DLD1 (cell line): ENCODE data around the gene CYRIA.

Experiments used
- in situ Hi-C: cut with HindIII; loops from 2 replicates; pipeline ENCODE4 v1.10.0; 2017; ENCODE audit warnings: low sequenced_read_pairs

The CYRIA gene

GRCh38 chr2:16632598-16632997 lies 33.0 kb downstream of the CYRIA start:
- in situ Hi-C loops, result no loop called here

- in situ Hi-C loops, result no loop called here
These were observed 35.2 kb downstream of the CYRIA start for GRCh38 chr2:16630463-16630862.

DNA sequence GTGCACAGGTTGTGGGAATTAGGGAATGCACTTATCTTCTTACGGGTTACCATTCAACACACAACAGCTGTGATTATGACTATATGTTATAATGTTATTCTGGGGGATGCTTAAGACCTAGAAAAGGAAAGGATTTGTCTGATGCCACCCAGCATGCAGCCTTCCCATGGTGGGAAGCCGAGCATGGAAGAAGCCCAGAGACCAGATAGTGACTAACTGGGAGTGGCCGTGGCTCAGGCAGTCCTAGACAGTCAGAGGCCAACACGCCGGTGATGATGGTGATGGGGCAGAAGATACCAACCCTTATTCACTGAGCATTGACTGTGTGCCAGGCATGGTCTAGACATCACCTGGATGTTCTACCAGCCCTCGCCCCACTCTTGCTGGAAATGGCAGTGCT lies 35.9 kb downstream of the CYRIA start:
- in situ Hi-C loops, result no loop called here

DNA sequence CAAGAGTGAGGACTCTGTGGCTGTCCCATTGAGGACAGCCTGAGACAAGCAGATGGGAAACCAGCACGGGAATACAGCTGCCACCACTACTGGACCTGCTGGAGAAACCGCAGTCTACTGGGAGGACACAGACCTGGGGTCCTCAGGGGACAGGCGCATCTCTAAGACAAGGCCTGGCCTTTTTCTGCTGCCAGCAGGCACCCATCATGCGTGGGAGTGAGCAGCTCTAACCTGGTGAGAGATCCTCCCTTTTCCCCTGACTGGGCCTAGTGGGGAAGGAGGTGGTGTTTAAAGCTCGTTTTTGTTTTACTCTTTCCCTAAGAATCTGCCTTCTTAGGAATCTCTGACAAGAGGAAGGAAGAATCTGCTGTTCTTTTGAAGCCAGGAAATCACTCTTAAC lies 36.6 kb downstream of the CYRIA start:
- in situ Hi-C loops, result no loop called here

DNA sequence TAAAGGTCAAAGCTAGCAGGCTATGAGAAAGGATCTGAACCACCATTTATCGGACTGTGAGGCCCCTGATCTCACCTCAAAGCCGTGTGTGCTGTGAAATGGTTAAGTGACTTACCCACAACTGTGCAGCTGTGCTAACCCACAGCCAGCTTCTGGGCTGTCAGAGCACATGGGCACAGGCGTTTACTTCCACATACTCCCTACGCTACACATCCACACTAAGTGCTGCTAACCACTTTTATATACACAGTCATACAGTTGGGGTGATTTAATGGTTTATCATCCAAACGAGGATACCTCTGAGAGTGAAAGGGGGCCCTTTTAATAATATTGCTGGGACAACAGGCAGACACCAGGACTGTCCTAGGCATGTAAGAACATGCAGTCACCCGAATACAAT lies 37.3 kb downstream of the CYRIA start:
- in situ Hi-C loops, result no loop called here

- in situ Hi-C loops, result no loop called here
These were observed 38.5 kb downstream of the CYRIA start for GRCh38 chr2:16626997-16627605.

DNA sequence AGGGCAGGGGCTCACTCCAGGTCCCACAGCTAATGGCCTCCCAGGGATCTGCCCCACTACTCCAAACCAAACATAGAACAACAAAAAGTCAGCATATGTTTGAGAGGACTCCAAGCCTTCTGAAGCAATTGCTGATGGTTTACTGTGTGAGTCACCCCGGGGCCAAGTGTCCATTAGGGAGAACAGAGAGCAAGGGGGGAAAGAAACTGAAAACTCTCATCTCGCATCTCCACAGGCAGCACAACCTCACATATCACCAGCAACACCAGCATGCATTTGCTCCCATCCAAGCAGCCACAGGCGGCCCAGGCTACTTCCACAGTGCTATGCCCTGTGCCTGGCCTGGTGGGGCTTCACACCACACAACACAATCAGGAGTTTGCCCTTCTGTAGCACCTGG lies 39.1 kb downstream of the CYRIA start:
- in situ Hi-C loops, result no loop called here

GRCh38 chr2:16625759-16626158 lies 39.9 kb downstream of the CYRIA start:
- in situ Hi-C loops, result no loop called here

DNA sequence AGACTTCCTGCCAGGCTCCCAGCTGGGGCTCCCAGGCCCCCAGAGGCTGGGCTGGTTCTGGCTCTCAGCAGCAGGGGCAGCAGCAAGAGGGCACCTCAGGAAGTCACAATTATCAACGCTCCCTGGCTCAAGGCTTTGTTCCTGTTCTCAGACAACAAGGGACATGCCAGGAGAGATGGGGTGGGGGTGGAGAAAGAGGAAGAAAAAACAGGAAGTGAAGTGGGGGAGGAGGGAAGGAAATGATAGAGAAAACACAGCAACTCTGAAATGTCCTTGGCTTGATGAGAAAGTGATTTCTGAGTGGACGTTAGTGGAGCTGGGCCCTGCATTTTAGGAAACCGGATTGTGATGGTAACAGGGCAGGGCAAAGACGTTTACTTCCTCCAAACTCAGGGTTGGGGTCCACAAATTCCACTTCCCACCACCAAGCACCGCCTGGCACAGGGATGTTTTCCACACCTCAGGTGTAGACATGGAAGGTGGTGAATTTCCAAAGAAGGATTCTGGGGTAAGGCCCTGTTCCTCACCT lies 40.4 kb downstream of the CYRIA start:
- in situ Hi-C loops, result no loop called here

- in situ Hi-C loops, result loop anchor here (5.0 kb wide), 1 partner anchor 53 kb away; no protein-coding TSS in a partner anchor
These were observed 41.2 kb downstream of the CYRIA start for GRCh38 chr2:16624436-16624780.

GRCh38 chr2:16623564-16624435 lies 41.8 kb downstream of the CYRIA start:
- in situ Hi-C loops, result loop anchor here (5.0 kb wide), 1 partner anchor 54 kb away; no protein-coding TSS in a partner anchor

- in situ Hi-C loops, result loop anchor here (5.0 kb wide), 1 partner anchor 54 kb away; no protein-coding TSS in a partner anchor
These were observed 42.6 kb downstream of the CYRIA start for GRCh38 chr2:16623031-16623430.

DNA sequence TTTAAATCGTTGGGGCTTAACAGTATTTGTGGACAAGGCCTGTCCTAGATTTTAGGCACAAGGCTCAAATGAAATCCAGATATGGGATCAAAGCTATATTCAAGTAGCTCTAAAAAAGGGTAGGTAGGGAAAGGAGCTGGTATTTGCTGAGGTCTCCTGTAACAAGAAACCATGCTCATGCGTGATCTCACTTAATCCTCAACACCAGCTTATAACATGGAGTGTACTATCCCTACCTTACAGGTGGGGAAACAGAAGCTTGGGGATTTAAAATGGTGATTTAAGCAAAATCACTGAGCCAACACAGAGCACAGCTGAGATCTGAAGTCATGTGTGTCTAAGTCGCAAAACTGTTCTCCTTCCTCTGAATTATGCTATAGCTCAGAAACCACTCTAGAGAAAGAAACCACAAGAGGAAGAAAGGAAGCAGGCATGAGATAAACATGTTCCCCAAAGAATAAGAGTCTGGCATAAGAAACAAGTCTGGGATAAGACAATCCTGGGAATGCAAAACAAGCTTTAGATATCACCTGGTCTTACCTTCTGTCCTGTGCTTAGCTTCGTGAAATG lies 43.1 kb downstream of the CYRIA start:
- in situ Hi-C loops, result loop anchor here (5.0 kb wide), 1 partner anchor 55 kb away; no protein-coding TSS in a partner anchor

- in situ Hi-C loops, result loop anchor here (5.0 kb wide), 1 partner anchor 56 kb away; no protein-coding TSS in a partner anchor
These were observed 44.3 kb downstream of the CYRIA start for GRCh38 chr2:16621316-16621715.

GRCh38 chr2:16620590-16620989 lies 45.0 kb downstream of the CYRIA start:
- in situ Hi-C loops, result loop anchor here (5.0 kb wide), 1 partner anchor 57 kb away; no protein-coding TSS in a partner anchor

- in situ Hi-C loops, result loop anchor here (5.0 kb wide), 1 partner anchor 58 kb away; no protein-coding TSS in a partner anchor
These were observed 45.9 kb downstream of the CYRIA start for GRCh38 chr2:16619576-16620245.

- in situ Hi-C loops, result no loop called here
These were observed 48.1 kb downstream of the CYRIA start for GRCh38 chr2:16617282-16618266.
